Stimulated activated CD8-positive, alpha-beta memory T cell treated with anti-CD3 and anti-CD28 coated beads, Interleukin-4, amount 100 ng/mL, for 48 hours (primary cell): ENCODE results near the gene TSPAN4.

Experiments
- DNase-seq: peaks from one replicate; pipeline ENCODE4 v3.0.0-alpha.2; 2020

Gene TSPAN4

DNA sequence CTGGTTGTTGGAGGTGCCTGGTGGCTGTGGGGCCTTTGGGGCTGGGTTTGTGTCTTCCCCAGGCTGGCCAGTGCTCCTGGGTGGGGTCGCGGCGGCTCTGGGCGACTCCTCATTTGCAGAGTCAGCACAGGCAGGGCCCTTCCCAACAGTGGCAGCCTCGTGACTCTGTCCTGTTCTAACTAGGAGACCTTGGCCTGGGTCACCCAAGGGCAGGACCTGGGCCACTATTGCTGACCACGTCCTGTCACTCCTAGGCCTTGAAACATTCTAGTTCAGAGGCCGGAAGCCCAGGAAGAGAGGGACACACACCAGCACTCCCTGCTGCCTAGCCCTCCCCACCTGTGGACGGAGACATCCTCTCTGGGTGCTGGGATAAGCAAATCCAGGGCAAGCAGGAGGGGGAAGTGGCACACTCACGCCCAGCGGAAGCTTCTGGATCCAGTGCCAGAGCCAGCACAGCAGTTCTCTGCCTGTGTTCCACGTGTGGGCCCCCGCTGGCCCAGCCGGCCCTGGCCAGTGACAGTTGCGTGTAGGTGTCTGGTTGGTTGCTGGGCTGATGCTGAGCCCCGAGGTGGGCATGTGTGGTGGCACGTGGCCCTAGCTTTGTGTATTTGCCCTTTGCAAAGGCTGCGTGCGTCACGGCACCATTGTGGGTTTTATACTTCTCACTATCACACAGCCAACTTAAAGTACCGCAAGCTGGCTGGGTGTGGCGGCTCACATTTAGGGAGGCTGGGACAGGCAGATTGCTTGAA is 72.3 kb downstream of the TSPAN4 start:
- DNase-seq, result no peak
